H1 (cell line): ENCODE results near the gene NOD2. TPM values are rescaled to one million over a fixed set of nuclear protein-coding genes. Genes with fewer than 3 reads are reported as not detected.

Source experiments
- ATF3 ChIP-seq: IDR thresholded peaks from 2 replicates; pipeline ENCODE4 v1.6.1; 2011; ENCODE audit warnings: low read depth, mild to moderate bottlenecking, low read length; ENCODE audit not compliant: insufficient read depth
- POLR2A ChIP-seq, 2 experiments: IDR thresholded peaks; 1 replicate in 1 of 2; 2 replicates in 1 of 2; pipeline ENCODE4 v1.6.1; 2011; ENCODE audit warnings: low read depth in 2 of 2, low read length in 2 of 2, mild to moderate bottlenecking in 2 of 2; ENCODE audit errors: control extremely low read depth in 1 of 2
- RAD21 ChIP-seq, 2 experiments: IDR thresholded peaks in 1 of 2; conservative IDR thresholded peaks in 1 of 2; 2 replicates each; pipeline ENCODE4 v1.6.1; 2011; ENCODE audit warnings: low read depth in 2 of 2, low read length in 2 of 2, improper control_type of control experiment in 1 of 2, inconsistent platforms in 1 of 2, mild to moderate bottlenecking in 1 of 2, moderate library complexity in 1 of 2
- SP1 ChIP-seq: IDR thresholded peaks from 2 replicates; pipeline ENCODE4 v1.6.1; 2011; ENCODE audit warnings: low read depth, low read length
- polyA plus RNA-seq, 7 experiments: library from polyadenylated mRNA; depleted of rRNA in 3 of 7; stranded (reverse) in 5 of 7; unstranded in 2 of 7; fragments of >200 nt in 5 of 7; fragments of 200-250 nt in 2 of 7; gene quantifications; 1 replicate in 5 of 7; 2 replicates in 1 of 7; 4 replicates in 1 of 7; pipeline versions ENCODE4 v1.2.1 to v1.2.3, GENCODE V29; 2011 to 2013; ENCODE audit warnings: missing spikeins in 2 of 7, mixed read lengths in 2 of 7
- total RNA-seq: library from RNA; stranded (reverse); fragmentation: NEBNext Ultra II Directional; extraction: Animal tissue kit (Norgen Biotek cat#: 25700); gene quantifications from 2 replicates; pipeline ENCODE4 v1.2.1, GENCODE V29; 2021

The NOD2 gene
- total and polyA plus RNA-seq, 2 of the 8 experiments (the other 6 are each of a cell fraction or from before 2014, with no cell fraction given): 0.37 to 0.42 TPM

- TF ChIP-seq ATF3 (no peak), POLR2A (IDR thresholded peaks at IDR 0.05; ENCODE audit: control extremely low read depth in 1 of 2, low read depth in 2 of 2, low read length in 2 of 2) (no peak), SP1 (no peak), RAD21 (IDR thresholded peaks at IDR 0.05 in 1 of 2, conservative IDR thresholded peaks at IDR 0.05 in 1 of 2; ENCODE audit: low read depth in 2 of 2, low read length in 2 of 2) (no peak)
These were observed 785 bp upstream of the NOD2 start (continued) for GRCh38 chr16:50692644-50692998.
